NCI-H2196 (cell line): ENCODE data around the gene SEL1L2.

Source experiments
- DNase-seq: peaks from one replicate; lab custom pipeline; 2025; ENCODE audit not compliant: unreplicated experiment; lab: John Stamatoyannopoulos, UW

Gene SEL1L2

GRCh38 chr20:13821876-13822275 is 168.5 kb downstream of the SEL1L2 start:
- no peak for DNase-seq

- peak; percentile 77 for DNase-seq
Measured at GRCh38 chr20:13819885-13820645, 170.3 kb downstream of the SEL1L2 start.

- DNase-seq, result no peak
Measured at GRCh38 chr20:13817342-13817741, 173.1 kb downstream of the SEL1L2 start.

- no peak for DNase-seq
Measured at GRCh38 chr20:13816757-13817156, 173.7 kb downstream of the SEL1L2 start.

GRCh38 chr20:13814672-13815071 is 175.7 kb downstream of the SEL1L2 start:
- no peak for DNase-seq

- no peak for DNase-seq
Measured at GRCh38 chr20:13813910-13814309, 176.5 kb downstream of the SEL1L2 start.

- no peak for DNase-seq
Measured at GRCh38 chr20:13810446-13810845, 180.0 kb downstream of the SEL1L2 start.

GRCh38 chr20:13809855-13810254 is 180.6 kb downstream of the SEL1L2 start:
- no peak for DNase-seq

- DNase-seq, result peak; percentile 15
Measured at GRCh38 chr20:13809373-13809772, 181.0 kb downstream of the SEL1L2 start.

GRCh38 chr20:13800728-13801134 is 189.7 kb downstream of the SEL1L2 start:
- DNase-seq, result peak; percentile 95

- no peak for DNase-seq
Measured at GRCh38 chr20:13799974-13800373, 190.4 kb downstream of the SEL1L2 start.
